ENCODE data around the gene INAVA.

Gene INAVA

DNA sequence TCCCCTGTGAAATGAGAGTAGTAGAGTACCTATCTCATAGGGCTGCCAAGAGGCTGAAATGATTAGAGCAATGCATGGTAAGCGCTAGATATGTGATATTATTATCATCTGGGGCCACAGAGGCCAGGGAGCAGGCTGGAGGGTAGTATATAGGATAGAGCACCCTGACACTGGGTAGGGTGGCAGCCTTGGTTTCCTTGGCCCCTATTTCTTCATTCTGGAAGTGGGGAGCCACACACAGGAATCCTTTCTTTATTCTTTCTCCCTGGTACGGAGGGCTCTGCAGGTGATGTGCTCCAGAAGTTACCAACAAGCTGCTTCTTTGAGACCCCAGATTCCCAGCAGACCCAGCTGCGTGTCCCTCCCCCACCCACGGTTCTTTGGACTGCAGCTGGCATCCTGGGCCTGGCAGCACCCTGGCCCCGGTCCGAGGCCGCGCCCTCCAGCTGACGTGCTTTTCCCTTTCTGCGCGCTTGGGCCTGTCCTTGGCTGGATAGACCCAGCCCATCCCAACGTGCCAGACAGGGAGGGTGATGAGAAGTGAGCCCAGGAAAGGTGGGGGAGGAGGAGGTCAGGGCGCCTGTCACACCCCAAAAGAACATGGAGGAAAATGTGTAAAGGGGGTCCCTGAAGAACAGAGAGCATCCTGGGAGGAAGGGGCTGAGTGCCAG, 18.2 kb downstream of the INAVA start:
- TF ChIP-seq, protein P1, sequence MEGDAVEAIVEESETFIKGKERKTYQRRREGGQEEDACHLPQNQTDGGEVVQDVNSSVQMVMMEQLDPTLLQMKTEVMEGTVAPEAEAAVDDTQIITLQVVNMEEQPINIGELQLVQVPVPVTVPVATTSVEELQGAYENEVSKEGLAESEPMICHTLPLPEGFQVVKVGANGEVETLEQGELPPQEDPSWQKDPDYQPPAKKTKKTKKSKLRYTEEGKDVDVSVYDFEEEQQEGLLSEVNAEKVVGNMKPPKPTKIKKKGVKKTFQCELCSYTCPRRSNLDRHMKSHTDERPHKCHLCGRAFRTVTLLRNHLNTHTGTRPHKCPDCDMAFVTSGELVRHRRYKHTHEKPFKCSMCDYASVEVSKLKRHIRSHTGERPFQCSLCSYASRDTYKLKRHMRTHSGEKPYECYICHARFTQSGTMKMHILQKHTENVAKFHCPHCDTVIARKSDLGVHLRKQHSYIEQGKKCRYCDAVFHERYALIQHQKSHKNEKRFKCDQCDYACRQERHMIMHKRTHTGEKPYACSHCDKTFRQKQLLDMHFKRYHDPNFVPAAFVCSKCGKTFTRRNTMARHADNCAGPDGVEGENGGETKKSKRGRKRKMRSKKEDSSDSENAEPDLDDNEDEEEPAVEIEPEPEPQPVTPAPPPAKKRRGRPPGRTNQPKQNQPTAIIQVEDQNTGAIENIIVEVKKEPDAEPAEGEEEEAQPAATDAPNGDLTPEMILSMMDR (IDR thresholded peaks at IDR 0.05; ENCODE audit: low read depth, low read length) = no peak
- no peak overlapping the region for H3K4me3 ChIP-seq (ENCODE audit: low read depth, low read length)

DNA sequence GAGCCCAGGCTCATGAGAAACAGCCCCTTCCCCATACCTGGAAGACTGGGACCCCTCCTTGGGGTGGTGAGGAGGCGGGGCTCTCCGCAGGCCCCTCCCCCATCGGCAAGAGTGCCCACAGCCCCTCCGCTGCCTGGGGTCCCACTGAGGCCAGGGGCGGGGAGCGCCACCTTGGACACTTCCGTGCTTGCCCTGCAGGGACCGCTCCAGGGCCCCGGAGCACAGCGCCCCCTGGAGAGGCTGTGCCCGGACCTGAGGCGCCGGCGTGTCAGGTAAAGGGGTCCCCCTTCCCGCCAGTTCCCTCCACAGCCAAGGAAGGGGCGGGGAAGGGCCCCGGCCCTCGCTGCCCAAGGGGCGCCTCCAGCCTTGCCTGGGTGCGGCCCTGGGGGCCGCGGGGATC, 21.5 kb downstream of the INAVA start:
- TF ChIP-seq, protein P1 (IDR thresholded peaks at IDR 0.05; ENCODE audit: low read depth, low read length) = no peak
- no peak overlapping the region for H3K4me3 ChIP-seq (ENCODE audit: low read depth, low read length)

DNA sequence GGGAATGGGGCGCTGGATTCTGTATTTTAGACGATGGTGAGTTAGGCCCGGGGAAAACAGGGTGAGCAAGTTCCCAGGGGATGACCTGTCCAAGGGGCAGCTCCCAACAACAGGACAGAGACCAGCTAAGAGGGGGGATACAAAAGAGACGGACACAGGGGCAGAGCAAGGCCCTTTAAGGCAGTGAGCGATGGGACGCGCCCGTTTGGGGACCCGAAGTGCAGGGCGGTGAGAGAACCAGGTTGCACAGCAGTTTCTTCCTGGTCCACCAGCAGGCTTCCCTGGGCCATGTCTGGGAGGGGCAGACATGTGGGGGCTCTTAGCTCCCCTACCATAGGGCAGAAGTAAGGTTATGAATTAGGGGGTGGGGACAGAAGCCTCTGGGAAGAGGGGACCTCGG, 22.0 kb downstream of the INAVA start:
- no peak overlapping the region for H3K4me3 ChIP-seq (ENCODE audit: low read depth, low read length)
- TF ChIP-seq, protein P1 (IDR thresholded peaks at IDR 0.05; ENCODE audit: low read depth, low read length) = no peak

DNA sequence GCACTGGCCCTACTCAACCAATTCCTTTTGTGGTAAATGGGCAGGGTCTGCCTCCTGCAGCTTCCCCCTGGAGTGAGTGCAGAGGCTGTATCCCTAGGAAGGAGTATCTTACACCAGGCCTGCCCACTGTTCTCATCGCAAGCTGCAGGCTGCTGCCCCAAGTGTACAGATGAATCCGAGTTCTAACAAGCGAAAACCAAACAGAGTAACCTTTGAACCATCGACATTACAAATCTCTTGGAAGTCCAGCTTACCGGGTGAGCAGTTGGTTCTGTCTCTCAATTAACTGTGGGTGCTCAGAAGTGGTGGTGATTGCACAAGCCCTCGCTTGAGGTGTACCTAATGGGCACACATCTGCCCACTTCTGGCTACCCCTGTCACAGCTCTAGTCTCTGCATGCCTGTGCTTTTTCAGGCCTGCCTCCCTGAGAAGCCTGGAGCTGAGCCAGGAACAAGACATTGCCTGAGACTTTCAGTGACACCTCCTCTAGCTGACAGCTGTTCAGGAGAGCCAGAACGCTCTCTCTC, 22.7 kb downstream of the INAVA start:
- no peak overlapping the region for H3K4me3 ChIP-seq (ENCODE audit: low read depth, low read length)
- TF ChIP-seq, protein P1 (IDR thresholded peaks at IDR 0.05; ENCODE audit: low read depth, low read length) = no peak

DNA sequence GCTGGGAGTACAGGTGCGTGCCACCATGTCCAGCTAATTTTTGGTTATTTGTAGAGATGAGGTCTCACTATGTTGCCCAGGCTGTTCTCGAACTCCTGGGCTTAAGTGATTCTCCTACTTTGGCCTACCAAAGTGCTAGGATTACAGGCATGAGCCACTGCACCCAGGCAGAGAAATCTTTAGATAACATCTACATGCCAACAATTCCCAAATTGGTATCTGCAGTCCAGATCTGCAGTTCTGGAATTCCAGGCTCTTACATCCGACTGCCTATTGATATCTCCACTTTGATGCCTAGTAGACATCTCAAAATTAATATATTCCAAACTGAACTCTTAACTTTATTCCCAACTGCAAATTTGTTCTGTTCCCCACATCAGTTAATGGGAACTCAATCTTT, 23.3 kb downstream of the INAVA start:
- H3K4me3 ChIP-seq (ENCODE audit: low read depth, low read length) = no peak overlapping the region
- TF ChIP-seq, protein P1 (IDR thresholded peaks at IDR 0.05; ENCODE audit: low read depth, low read length) = no peak

DNA sequence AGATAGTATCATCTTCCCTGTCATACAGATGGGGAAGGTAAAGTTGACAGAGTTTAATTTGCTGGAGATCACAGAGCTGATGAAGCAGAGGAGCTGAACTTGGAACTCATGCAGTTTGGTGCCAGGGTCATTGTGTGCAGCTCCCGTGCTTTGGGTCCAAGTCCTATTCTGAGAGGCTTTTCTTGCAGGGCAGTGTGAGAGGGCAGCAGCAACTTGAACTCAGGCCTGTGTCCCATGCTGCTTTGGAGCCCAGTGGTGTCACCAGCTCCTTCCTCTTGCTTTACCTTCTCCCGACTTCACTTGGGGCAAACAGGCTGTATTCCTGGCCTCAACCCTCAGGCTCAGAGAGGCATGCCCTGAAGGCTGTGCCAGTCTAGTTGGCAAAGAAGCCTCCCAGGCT, 24.7 kb downstream of the INAVA start:
- TF ChIP-seq, protein P1 (IDR thresholded peaks at IDR 0.05; ENCODE audit: low read depth, low read length) = no peak
- H3K4me3 ChIP-seq (ENCODE audit: low read depth, low read length) = no peak overlapping the region

DNA sequence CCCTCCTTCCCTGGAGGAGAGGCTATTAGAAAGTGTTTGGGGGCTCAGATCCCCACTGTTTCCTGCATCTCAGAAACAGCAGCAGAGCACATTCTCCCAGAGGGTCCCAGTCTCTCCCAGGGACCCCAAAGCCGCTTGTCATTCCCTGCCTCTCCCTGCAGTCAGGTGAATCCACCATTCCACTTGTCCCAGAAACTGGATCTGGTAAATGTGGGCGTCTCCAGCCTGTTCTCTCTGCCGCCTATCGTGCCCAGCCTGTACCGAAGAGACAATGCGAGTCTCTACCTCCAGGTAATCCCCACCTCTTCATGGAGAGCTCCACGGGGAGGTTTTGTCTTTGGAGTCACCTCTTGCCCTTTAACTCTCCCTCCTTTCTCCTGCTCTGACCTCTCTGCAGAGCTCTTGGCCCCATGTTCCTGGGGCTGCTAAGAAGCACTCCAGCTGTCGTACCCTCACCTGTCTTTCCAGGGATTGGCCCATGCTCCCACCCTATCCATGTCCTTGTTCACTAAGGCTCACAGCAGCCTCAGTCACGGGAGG, 26.9 kb downstream of the INAVA start:
- TF ChIP-seq, protein P1 (IDR thresholded peaks at IDR 0.05; ENCODE audit: low read depth, low read length) = no peak
- H3K4me3 ChIP-seq (ENCODE audit: low read depth, low read length) = no peak overlapping the region
